ENCODE measurements around the gene SETD9.
A peak's percentile ranks its signal among the peaks of the same experiment; 100 is the strongest.

SETD9 gene

GRCh38 chr5:56910210-56910965 is 992 bp downstream of the SETD9 start:
- TF ChIP-seq, protein P1, sequence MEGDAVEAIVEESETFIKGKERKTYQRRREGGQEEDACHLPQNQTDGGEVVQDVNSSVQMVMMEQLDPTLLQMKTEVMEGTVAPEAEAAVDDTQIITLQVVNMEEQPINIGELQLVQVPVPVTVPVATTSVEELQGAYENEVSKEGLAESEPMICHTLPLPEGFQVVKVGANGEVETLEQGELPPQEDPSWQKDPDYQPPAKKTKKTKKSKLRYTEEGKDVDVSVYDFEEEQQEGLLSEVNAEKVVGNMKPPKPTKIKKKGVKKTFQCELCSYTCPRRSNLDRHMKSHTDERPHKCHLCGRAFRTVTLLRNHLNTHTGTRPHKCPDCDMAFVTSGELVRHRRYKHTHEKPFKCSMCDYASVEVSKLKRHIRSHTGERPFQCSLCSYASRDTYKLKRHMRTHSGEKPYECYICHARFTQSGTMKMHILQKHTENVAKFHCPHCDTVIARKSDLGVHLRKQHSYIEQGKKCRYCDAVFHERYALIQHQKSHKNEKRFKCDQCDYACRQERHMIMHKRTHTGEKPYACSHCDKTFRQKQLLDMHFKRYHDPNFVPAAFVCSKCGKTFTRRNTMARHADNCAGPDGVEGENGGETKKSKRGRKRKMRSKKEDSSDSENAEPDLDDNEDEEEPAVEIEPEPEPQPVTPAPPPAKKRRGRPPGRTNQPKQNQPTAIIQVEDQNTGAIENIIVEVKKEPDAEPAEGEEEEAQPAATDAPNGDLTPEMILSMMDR (IDR thresholded peaks at IDR 0.05; ENCODE audit: low read depth, low read length) = no peak

DNA sequence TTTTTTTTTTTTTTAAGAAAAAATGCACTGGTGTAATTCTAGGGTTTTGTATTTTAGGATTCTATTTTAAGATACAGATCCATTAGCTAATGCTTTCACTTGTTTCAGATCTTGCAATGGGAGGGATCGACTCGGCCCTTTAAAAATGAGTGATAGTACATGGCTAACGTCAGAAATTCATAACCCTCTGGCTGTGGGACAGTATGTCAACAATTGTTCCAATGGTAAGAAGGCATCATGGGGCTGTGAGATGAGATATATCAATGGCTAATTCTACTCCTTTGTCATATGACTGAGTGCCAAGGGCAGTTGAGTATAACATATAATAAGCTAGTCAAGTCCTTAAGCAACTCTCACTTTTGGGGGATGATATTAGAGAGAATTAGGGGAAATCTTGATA is 4.4 kb downstream of the SETD9 start:
- TF ChIP-seq, protein P1 (IDR thresholded peaks at IDR 0.05; ENCODE audit: low read depth, low read length) = no peak
- H3K4me3 ChIP-seq (ENCODE audit: low read depth, low read length) = no peak overlapping the region

More at GRCh38 chr5:56910210-56910965, 992 bp downstream of the SETD9 start:
- peak overlapping the region; percentile 73 for H3K4me3 ChIP-seq (ENCODE audit: low read depth, low read length)

- TF ChIP-seq, protein P1 (IDR thresholded peaks at IDR 0.05; ENCODE audit: low read depth, low read length) = no peak
- H3K4me3 ChIP-seq (ENCODE audit: low read depth, low read length) = no peak overlapping the region
Observed at GRCh38 chr5:56914678-56915077, 5.3 kb downstream of the SETD9 start.

- no peak overlapping the region for H3K4me3 ChIP-seq (ENCODE audit: low read depth, low read length)
Observed at GRCh38 chr5:56917534-56917933, 8.1 kb downstream of the SETD9 start.

DNA sequence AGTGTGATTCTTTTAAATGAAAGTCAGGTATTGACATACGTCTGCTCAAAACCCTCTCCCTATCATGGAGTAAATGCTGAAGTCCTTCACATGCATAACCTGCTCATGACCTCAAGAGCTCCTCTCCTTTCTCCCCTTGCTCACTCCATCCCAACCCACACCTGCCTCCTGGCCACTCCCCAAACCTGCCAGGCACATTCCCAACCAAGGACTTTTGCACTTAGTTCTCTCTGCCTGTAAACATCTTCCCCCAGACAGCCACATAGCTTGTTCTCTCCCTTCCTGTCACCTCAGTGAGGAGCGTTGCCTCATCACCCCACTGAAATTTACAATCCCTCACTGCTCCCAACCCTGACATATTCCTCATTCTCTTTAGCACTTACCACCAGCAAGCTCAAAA is 8.7 kb downstream of the SETD9 start:
- H3K4me3 ChIP-seq (ENCODE audit: low read depth, low read length) = no peak overlapping the region
- TF ChIP-seq, protein P1 (IDR thresholded peaks at IDR 0.05; ENCODE audit: low read depth, low read length) = no peak

More at GRCh38 chr5:56917534-56917933, 8.1 kb downstream of the SETD9 start:
- TF ChIP-seq, protein P1 (IDR thresholded peaks at IDR 0.05; ENCODE audit: low read depth, low read length) = no peak

DNA sequence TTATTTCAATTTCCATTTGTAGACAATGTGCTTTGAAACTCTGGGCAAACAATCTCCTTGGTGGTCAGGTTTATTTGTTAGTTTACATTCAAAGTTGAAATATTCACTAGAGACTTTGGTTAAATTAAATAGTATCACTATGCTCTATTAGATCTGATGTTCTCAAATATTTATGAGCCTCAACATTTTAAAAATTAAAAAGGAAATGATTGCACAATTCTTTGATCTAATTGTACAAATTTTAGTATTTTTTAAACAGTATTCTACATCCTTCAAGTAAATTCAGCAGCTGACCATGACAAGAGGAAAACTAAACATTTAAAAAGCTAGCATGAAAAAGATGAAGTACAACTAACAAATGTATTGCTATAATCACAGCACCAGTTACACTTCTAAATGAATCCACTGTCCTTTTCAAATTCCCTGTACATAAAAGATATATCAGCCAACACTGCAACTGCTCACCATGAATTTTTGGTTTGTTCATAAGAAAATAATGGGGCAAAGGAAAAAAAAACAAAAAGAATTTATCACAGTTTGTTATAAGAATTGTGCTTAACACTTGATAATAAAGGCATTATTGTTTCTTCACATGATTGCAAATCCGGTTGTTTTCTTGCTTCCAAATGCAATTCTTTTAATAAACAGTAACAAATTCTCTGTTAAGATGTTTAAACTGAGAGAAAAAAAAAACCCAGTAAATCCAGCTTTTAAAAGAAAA is 10.7 kb downstream of the SETD9 start:
- TF ChIP-seq, protein P1 (IDR thresholded peaks at IDR 0.05; ENCODE audit: low read depth, low read length) = no peak

GRCh38 chr5:56922922-56923321 is 13.5 kb downstream of the SETD9 start:
- TF ChIP-seq, protein P1 (IDR thresholded peaks at IDR 0.05; ENCODE audit: low read depth, low read length) = no peak
- no peak overlapping the region for H3K4me3 ChIP-seq (ENCODE audit: low read depth, low read length)

More for the DNA sequence above, 10.7 kb downstream of the SETD9 start:
- H3K4me3 ChIP-seq (ENCODE audit: low read depth, low read length) = no peak overlapping the region
